AG10803 (cell line): ENCODE data around the gene MAOA.

ENCODE experiments used
- DNase-seq: peaks from one replicate; pipeline ENCODE4 v3.0.0; 2010; ENCODE audit warnings: low read depth
- H3K4me3 ChIP-seq: 2 replicates; pipeline ENCODE4 v1.5.1; 2011; ENCODE audit warnings: mild to moderate bottlenecking, low read length, control low read depth
- TF ChIP-seq, protein P1 (sequence below): conservative IDR thresholded peaks from 2 replicates; pipeline ENCODE4 v1.5.1; 2011; ENCODE audit warnings: mild to moderate bottlenecking, low read length, control low read depth, inconsistent platforms

The MAOA gene

DNA sequence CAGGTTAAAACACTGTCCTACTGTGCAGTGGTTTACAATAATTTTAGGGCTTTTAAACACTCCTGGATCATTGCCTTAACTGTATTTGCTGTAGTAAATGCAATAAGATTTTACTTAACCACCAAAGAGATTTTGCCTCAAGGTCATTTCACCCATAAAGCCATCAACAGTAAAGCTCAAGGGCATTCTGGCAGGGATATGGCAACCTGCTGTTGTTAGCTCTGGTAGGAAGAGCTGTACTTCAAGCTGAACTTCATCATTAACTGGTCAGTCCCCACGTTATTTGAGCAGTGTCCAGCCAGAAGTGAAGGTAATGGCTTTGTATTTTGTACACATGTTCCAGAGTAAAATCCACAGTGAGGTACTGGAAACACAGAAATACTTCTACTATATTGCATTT lies 26.9 kb upstream of the MAOA start:
- no peak overlapping the region for H3K4me3 ChIP-seq
- DNase-seq = no peak
- TF ChIP-seq, protein P1, sequence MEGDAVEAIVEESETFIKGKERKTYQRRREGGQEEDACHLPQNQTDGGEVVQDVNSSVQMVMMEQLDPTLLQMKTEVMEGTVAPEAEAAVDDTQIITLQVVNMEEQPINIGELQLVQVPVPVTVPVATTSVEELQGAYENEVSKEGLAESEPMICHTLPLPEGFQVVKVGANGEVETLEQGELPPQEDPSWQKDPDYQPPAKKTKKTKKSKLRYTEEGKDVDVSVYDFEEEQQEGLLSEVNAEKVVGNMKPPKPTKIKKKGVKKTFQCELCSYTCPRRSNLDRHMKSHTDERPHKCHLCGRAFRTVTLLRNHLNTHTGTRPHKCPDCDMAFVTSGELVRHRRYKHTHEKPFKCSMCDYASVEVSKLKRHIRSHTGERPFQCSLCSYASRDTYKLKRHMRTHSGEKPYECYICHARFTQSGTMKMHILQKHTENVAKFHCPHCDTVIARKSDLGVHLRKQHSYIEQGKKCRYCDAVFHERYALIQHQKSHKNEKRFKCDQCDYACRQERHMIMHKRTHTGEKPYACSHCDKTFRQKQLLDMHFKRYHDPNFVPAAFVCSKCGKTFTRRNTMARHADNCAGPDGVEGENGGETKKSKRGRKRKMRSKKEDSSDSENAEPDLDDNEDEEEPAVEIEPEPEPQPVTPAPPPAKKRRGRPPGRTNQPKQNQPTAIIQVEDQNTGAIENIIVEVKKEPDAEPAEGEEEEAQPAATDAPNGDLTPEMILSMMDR = no peak

DNA sequence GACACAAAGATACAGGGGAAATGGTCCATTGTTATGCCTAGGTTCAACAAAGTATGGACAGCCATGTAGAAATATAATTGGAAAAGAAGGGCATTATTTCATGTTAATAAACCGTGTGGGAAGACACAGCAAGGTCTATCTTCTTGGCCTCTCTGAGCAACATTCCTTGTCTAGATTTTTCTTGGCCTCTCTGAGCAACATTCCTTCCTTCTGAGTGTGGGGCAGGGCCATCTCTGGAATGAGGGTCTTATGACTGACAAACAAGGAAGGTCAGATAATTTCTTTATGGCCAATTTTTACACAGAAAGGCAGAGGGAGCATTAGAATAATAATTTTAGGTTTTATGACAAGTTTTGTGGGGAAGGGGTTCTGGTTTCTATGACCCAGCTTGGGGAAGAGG lies 24.3 kb upstream of the MAOA start:
- DNase-seq = no peak
- TF ChIP-seq, protein P1 = no peak
- H3K4me3 ChIP-seq = no peak overlapping the region

DNA sequence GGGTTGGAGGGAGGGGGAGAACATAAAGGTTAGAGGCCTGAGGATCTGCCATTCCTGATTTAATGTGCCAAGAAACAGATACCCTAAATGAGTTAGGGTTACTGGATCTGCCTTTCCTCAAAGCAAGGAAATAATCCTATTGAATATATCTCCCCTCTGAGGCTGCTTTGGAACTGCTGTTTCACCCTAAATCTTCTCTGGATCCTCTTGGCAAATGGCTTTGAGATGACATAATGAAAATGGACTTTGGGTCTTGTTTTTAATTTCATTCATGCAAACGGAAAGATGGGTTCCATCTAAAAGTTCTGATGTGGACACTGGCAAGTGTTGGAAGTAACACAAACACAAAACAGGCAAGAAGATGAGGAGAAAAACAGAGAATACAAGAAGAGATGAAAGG lies 23.0 kb upstream of the MAOA start:
- no peak overlapping the region for H3K4me3 ChIP-seq
- no peak for DNase-seq
- TF ChIP-seq, protein P1 = no peak

DNA sequence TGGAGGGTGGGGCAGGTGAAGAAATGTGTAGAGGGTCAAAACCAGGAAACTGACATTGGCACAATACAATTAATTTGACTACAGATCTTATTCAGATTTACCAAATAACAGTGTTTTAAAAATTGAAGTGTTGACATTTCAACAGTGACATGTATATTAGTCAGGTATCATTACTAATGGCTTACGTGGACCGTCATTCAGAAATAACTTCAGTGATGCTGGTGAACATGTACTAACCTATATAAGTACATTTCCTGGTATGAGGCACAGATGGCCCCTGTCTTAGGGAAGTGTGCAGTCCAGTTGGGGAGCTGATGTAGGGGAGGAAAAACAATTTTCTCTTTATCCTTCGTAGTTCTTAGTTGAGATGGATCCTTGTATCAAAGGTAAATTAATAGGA lies 22.3 kb upstream of the MAOA start:
- no peak overlapping the region for H3K4me3 ChIP-seq
- TF ChIP-seq, protein P1 = no peak
- DNase-seq = no peak

DNA sequence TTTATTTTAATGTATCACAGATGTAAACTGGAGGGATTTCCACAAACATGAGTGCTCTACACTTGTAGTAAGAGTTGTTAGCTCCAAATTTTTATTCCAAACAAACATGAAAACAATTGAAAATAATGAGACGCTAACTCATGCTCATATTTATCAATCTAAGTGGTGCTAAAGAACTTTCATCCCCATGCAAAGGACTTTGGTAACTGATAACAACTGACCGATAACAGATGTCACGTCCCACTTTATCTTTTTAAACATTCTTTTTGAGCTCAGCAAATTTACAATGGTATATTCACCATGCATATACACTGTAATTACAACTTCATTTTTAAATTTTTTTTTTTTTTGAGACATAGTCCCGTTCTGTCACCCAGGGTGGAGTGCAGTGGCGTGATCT lies 15.6 kb upstream of the MAOA start:
- no peak overlapping the region for H3K4me3 ChIP-seq
- no peak for DNase-seq
- TF ChIP-seq, protein P1 = no peak

DNA sequence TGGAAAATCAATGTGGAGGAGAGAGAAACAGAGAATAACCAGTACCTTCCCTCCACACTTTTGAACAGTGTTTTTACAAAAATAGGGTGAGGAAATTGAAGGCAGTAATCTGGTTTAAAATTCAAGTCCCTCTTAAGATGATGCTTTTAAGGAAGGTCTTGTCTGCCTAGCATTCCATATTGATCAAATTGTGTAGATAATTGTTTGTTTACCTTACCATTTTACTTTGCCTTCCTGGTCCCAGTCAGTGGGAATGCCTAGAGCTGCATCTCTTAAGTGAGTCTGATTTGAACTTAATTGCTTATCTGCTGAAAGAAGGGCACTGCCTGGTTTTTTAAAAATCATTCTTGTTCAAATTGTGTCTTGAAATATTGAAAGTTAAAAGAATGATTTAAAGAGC lies 14.4 kb upstream of the MAOA start:
- DNase-seq = no peak
- H3K4me3 ChIP-seq = no peak overlapping the region
- TF ChIP-seq, protein P1 = no peak

DNA sequence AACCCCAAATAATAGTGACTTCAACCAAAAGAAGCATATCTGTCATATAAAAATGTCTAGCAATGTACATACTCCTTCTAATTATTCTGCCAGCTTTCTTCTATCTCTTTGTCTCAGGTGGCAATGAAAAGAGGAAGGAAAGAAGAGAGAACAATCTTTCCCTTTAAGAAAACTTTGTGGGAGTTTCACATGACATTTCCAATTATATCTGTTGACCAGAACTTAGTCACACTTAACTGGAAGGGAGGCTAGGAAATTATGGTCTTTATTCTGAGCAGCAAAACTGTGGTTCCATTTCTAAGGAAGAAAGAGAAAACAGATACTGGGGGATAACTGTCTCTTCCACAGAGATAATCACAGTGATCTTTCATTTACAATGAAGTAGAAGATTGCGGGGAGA lies 12.9 kb upstream of the MAOA start:
- H3K4me3 ChIP-seq = no peak overlapping the region
- TF ChIP-seq, protein P1 = no peak
- DNase-seq = no peak
